ENCODE measurements around the gene AFAP1.

Gene AFAP1

DNA sequence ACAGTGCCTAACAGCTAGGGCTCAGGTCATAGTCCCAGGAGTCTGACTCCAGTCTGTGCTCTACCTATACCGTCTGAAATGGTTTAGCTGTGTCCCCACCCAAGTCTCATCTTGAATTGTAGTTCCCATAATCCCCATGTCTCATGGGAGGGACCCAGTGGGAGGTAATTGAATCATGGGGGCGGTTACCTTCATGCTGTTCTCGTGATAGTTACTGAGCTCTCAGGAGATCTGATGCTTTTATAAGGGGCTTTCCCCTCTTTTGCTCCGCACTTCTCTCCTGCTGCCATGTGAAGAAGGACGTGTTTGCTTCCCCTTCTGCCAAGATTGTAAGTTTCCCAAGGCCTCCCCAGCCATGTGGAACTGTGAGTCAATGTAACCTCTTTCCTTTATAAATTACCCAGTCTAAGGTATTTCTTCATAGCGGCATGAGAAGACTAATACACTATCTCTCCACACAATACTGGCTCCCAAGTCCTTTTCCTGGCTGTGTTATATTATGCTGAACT, 110.8 kb downstream of the AFAP1 start:
- FAIRE-seq, result no peak

DNA sequence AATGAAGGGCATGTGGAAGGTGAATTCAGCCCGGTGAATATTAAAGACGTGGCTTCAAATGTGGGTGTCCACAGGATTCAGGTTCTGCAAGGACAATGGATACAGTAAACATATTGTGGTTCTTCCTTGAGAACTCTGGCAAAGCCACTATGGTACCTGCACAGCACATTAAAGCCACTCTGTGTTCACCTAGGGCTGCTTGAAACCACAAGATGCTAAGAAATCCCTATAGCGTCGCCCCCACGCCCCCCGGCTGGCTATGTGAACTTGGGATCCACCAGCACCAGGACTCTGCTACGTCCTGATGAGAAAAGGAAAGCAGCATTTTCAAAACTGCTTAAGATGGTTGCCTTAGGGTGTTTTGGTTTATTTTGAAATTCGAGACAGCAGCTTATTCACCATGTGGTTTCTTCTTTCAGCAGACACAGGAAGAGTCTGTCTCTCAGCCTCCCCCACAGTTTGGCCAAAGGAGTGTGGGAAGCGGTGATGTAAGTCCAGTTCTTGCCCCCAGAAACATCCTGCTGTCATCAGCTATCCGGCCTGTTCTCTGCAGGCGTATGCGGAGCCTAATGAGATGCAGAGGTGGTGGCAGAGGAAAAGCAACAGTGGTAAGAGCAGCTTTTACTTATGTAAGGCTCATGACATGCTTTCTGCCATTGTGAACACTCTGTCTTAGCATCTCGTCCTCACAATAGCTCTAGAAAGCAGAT, 111.5 kb downstream of the AFAP1 start:
- DNase-seq (ENCODE audit: extremely low spot score, insufficient read length, low read depth), result no peak
- no peak for FAIRE-seq

More for the DNA sequence above, 110.8 kb downstream of the AFAP1 start:
- DNase-seq (ENCODE audit: extremely low spot score, insufficient read length, low read depth), result no peak

DNA sequence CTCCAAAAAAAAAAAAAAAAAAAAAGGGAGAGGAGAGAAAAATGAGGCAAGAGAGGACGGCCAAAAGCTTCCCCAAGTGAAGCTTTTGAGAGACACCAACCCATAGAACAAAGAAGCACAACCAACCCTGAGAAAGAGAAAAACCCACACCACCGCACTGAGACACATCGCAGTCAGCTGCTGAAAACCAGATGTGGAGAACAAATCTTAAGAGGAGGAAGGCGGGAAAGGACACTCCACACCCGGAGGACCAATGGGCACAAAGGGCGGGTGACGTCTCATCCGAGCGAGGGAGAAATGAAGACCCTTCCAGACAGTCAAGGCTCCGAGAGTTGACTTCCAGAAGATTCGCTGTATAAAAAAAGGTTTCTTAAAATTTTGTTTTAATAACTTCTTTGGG, 112.1 kb downstream of the AFAP1 start:
- FAIRE-seq, result no peak

DNA sequence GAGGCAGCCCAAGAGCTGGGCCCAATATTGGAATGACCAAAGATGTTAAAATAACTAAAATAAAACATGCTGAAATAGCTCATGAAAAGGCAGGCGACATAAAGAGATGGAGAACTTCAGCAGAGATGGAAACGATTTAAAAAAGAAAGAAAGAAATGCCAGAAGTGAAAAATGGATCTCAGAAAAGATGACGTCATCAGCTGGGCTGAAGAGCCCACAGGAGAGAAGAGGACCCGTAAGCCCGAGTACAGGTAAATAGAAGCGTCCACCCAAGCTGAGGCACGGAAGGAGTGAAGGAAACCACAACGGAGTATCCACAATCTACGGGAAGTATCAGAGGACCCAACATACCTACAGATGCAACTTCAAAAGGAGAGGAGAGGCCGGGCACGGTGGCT, 112.8 kb downstream of the AFAP1 start:
- DNase-seq (ENCODE audit: extremely low spot score, insufficient read length, low read depth) (no peak), FAIRE-seq (no peak)

More for the DNA sequence above, 112.1 kb downstream of the AFAP1 start:
- DNase-seq (ENCODE audit: extremely low spot score, insufficient read length, low read depth), result no peak

DNA sequence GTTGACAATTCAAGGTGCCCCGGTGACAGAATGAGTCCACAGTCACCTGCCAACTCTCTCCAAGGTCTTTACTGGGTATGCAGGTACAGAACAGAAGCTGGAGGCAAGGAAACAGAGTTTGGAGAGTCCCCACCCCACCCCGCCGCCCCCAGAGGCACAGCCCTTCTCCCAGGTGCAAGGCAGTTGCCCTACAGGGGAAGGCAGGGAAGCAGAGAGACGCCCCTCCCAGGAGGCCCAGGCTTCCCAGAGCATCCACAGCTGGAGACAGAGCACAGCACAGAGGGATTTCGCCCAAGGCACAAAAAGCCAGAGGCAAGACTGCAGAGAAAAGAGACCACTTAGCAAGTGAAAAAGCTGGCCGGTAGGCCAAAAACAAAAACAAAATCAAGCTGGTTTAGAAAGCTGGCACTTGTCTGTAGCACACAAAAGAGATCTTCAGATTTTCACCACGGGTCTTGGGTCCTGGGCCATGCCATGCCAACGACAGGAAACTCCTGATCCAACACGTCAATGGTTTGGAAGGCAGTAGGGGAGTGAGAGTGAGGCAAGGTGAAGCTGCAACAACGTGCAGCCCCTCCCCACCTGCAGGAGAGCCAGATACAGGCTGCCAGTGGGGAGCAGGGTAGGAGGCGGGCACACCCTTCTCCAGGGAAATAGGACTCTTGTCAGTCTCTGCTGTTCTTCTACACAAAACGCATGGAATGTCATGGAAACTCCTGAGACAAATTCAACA, 113.3 kb downstream of the AFAP1 start:
- FAIRE-seq, result no peak
- DNase-seq (ENCODE audit: extremely low spot score, insufficient read length, low read depth), result no peak

DNA sequence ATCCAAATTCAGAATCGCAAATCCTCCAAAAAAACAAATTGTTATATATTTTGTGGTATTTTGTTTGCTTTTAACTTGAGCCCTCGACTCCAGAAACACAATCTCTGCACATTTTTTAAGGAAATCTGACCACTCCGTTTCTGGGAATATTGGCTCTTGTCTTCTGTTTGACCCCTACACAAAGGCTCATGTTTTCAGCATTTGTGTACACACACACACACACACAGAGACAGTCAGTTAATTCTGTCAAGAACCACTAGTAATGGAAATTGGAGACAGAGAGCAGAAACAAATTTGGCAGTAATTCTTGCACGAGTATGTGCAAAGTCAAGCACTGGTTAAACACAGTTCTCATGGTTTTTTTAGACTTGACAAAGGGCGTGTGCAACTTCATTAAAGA, 115.4 kb downstream of the AFAP1 start:
- DNase-seq (ENCODE audit: extremely low spot score, insufficient read length, low read depth), result no peak
- no peak for FAIRE-seq

DNA sequence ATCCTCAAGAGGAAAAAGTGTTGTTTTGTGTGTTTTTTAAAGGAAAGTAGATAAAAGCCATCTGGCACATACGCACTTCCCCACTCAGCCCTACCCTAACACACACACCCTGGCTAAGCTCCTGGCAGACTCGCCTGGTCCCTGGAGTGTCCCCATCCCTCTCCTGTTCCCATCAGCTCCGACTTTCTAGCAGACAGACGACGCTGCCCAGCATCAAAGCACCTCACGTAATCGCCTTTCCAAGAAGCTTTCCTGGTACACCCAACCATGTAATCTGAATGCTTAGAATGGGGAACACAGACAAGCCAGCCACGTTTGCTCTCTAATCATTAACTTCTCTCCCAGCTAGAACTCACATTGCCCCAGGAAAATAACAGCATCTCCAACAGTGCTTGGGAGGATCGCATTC, 116.2 kb downstream of the AFAP1 start:
- FAIRE-seq (no peak), DNase-seq (ENCODE audit: extremely low spot score, insufficient read length, low read depth) (no peak)

DNA sequence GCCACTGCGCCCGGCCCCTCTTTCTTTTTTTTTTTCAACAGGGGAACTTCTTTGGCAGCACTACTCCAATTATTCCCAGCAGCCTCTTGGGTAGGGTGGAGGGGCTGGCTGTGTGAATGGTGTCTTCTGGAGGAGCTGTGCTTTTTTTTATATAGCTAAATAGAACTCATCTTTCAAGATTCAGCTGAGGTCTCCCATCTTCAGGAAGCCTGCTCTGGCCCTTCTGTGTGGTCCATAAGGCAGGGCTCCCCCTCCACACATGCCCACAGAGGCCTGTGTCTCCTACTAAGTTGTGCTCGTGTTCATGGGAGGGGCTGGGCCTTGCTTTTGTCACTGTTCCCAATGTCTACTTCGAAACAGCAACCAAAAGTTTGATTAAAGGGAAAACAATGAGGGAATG, 116.8 kb downstream of the AFAP1 start:
- no peak for DNase-seq (ENCODE audit: extremely low spot score, insufficient read length, low read depth)
- FAIRE-seq, result no peak

DNA sequence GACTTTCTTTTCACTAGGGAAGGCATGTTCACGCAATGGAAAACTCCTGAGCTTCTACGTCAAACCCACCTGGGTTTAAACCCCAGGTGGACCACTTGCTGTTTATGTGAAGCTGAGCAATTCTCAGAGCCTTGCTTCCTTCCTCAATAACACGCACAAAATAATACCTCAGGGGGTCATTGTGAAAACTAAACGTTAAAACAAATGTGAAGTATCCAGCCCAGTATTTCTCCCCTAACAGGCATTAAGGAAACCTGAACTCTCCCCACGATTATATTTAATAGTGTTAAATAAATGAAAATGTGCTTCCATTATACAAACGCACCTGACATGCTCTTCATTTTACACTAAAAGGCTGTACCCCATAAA, 117.5 kb downstream of the AFAP1 start:
- no peak for FAIRE-seq

DNA sequence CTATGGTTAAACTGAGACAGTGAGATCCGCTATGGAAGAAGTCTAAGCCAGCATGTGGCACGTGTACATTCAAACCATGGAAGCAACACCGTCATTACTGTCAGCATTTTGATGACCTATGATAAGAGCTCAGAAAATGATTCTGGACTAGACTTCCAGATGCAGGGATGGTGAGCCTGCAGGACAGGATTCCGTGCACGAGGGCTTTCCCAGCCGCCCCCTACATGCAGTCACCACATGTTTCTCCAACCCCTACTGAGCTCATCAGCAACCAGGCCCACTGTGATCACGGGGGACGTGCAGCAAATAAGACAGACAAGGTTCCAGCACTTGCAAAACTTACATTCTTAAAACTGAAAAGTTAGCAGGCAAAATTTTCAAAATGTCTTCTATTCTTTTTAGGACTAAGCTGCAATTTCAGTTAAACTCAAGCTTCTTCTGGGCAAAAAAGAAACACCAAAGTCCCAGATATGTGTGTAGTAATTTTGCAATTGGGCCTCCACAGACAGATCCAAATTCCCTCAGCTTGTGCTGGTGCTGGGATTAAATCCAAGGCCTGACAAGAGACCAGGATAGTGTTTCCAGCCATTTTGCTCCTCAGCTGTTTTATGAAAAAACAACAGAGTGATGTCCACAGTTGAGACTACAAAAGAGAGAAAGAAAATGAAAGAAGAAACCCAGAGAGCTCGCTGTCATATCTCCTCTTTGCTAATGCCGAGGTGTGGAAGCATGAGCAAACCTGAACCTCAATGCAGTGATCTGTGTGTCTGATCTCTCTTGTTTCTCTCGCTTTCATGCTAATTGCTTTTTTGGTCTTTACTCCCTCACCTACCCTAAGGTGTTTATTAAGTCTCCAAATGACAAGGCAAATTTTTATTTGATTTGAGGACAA, 118.2 kb downstream of the AFAP1 start:
- no peak for DNase-seq (ENCODE audit: extremely low spot score, insufficient read length, low read depth)
- no peak for FAIRE-seq

More for the DNA sequence above, 117.5 kb downstream of the AFAP1 start:
- DNase-seq (ENCODE audit: extremely low spot score, insufficient read length, low read depth), result no peak

DNA sequence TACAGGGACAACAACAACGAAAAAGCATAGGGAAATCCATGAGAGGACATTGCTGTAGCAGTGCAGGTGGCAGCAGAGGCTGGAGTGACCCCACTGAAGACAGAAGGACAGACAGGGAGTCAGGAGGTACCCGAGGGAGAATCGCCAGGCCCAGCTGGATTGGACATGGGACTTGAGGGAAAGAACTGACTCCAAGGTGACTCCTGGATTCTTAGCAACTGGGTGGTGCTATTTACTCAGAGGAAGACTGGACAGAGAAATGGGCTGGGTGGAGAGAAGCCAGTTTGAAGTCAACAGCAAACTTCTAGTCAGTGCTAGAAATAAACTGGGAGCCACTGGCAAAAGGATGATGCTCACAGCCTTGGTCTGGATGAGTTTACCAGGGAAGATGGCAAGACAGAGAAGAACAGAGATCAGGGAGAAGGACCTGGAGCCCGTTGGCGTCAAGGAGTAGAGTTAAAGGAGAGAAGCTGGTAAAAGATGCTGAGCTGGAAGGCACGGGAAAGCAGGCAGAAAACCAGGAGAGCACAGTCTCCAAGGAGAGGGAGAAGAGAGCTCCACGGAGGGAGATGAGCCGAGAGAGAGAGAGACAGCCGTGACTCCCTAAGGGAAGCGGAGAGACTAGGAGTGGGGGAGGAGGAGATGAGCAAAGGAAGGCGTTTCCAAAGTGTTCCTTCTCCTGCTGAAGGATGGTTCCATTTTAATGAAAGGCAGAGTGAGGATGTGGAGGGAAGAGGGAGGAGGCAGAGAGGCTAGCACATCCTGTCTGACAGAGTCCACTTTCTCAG, 119.4 kb downstream of the AFAP1 start:
- FAIRE-seq (no peak), DNase-seq (ENCODE audit: extremely low spot score, insufficient read length, low read depth) (no peak)

DNA sequence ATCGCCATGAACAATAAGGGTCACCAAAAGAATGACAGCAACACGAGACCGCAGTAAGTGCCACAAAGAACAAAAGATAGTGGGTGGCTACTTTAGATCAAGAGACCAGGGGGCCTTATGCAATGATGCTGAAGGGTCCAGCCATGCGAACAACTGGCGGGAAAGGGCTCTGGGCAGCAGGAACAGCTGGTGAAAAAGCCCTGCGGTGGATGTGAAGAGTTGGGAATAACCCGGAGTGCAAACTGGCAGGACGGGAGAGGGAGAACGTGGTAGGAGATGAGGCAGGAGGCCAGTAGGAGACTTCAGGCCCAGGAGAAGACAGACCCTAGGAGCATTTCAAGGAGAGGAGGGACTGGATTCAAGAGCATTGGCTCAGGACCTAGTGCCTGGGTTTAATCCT, 120.2 kb downstream of the AFAP1 start:
- no peak for FAIRE-seq
- no peak for DNase-seq (ENCODE audit: extremely low spot score, insufficient read length, low read depth)

DNA sequence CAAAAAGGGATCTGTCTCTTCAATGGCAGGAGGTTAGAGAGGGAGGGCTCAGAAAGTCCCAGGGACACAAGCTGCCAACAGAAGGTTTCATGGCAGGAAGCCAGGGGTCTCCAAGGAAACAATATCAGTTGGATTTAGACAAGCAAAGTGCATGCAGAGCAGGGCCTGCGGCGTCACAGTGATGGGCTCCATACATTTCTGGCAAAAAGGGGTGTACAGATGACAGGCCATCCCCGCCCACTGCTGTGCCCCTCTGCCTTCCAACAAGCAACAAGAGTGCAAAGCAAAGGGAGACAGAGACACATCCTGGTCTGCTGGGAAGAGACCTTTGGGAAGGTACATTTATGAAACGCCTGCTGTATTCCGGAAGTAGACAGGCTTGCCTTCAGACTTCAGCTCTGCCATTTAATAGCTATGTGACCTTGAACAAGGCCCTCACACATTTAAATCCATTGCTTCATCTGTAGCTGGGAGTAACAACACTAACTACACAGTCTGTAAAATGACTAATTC, 121.2 kb downstream of the AFAP1 start:
- FAIRE-seq (no peak), DNase-seq (ENCODE audit: extremely low spot score, insufficient read length, low read depth) (no peak)

DNA sequence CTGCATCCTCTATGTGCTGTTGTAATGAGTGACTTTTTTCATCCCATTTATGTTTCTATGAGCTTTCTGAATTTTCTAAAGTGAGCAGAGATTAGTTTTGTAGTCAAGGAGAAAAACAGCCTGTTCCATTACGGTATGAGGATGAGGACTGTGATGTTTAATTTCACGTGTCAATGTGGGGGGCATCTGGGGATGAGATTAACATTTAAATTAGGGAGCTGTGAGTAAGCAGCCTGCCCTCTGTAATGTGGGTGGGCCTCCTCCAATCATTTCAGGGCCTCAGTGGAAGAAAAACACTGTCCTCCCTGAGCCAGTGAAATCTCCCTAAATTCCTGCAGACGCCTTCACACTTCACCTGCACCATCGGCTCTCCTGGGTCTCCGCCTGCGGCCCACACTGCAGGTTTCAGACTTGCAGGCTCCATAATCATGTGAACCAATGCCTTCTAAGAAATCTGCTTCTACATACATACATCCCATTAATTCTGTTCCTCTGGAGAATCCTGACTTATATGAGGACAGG, 121.7 kb downstream of the AFAP1 start:
- no peak for FAIRE-seq
- no peak for DNase-seq (ENCODE audit: extremely low spot score, insufficient read length, low read depth)

DNA sequence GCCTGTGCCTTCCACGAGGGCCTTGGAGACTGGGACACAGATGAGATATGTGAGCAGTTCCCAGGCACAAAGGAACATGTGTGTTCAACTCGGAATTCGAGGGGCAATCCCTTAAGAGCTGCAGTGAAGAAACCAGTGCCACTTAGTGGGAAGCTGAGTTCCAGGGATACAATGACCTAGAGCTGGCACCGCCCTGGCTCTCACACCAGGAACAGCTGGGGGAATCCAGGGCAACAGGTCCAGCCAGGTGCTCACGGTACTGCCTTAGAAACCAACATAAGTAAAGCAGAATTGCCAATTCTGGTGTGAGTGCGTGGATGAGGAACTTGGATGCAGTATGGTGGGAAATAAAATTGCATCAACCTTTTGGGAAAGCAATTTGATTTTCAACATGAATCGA, 122.9 kb downstream of the AFAP1 start:
- FAIRE-seq, result no peak
- DNase-seq (ENCODE audit: extremely low spot score, insufficient read length, low read depth), result no peak

DNA sequence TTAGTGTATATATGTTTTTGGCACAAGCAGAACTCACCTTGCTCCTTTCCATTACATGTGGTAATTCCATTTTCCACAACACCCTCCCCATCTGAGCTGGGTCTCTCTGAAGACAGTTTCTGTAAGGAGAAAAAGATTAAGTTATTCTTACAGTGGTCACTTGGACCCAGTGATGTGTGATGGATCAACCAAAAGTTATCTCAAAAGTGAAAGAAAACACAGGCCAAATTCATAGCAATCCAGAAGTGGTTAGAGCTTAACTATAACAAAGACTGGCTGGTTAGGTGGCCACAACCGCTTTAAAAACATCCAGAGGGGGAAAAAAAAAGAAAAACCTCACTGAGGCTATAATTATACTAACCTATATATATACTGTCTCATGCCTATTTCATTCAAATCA, 123.7 kb downstream of the AFAP1 start:
- DNase-seq (ENCODE audit: extremely low spot score, insufficient read length, low read depth), result no peak
- FAIRE-seq, result no peak

DNA sequence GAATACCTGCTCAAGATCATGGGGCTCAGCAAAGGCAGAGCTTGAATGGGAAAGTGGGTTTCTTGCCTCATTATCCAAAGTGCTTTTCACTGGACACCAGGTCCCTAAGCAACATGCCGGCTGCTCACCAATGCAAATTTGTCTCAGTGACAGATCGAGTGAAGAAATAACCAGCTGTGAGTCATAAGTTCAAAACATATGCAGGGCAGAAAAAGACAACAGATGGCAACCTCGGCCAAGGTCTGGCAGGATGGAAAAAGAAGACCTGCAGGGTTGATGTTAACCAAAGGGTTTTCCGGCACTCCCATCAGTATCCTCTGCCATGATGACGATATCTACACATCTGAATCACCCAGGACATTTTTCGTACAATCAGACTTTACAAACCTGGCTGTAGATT, 124.1 kb downstream of the AFAP1 start:
- FAIRE-seq (no peak), DNase-seq (ENCODE audit: extremely low spot score, insufficient read length, low read depth) (no peak)

DNA sequence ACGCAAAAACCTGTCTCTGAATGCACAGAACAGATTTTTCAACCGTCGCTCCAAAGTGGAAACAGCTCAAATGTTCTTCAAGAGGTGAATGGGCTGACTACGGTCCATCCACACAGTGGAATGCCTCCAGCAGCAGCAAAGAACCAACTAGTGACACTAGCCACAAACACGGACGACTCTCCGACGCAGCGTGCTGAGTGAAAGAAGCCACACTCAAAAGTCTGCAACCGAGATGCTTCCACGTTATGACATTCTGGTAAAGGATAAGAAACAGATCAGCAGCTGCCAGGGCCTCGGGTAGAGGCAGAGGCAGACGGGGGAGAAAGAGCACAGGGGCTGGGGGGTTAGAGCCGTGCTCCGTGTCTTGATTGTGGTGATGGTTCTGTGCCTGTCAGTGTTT, 125.2 kb downstream of the AFAP1 start:
- DNase-seq (ENCODE audit: extremely low spot score, insufficient read length, low read depth), result no peak
- FAIRE-seq, result no peak

DNA sequence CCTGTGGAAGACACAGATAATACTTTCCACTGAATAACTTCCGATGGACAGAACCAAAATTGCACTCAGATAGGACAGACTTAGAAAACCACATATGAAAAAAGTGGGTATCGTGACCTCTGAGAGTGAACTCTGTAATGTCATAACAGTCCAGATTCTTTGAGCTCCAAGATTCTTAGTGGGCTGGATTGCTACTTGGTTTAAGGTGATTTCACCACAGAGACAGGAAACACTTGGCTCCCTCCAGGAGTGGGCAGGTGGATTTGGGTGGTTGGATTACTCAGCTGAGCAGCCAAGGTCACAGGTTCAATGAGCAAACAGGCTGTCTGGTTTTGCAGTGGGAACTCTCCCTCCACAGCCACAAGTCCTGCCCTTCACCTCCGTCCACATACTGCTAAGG, 126.0 kb downstream of the AFAP1 start:
- DNase-seq (ENCODE audit: extremely low spot score, insufficient read length, low read depth), result no peak
- FAIRE-seq, result no peak
